GM12801 (cell line): Measurements from ENCODE around the gene RAI14.

Experiments used
- CTCF ChIP-seq: IDR thresholded peaks from one replicate; pipeline ENCODE4 v1.5.1; 2011; ENCODE audit warnings: control low read depth; ENCODE audit not compliant: insufficient read length; ENCODE audit errors: extremely low read depth

Gene RAI14

GRCh38 chr5:34716986-34717385 lies 60.9 kb downstream of the RAI14 start:
- no peak for TF ChIP-seq CTCF

GRCh38 chr5:34717426-34718327 lies 61.5 kb downstream of the RAI14 start:
- no peak for TF ChIP-seq CTCF

GRCh38 chr5:34718516-34718915 lies 62.4 kb downstream of the RAI14 start:
- TF ChIP-seq CTCF, result no peak

- TF ChIP-seq CTCF, result no peak
Observed at GRCh38 chr5:34719029-34719428, 62.9 kb downstream of the RAI14 start.

GRCh38 chr5:34721327-34721726 lies 65.2 kb downstream of the RAI14 start:
- TF ChIP-seq CTCF, result no peak

GRCh38 chr5:34722183-34722582 lies 66.1 kb downstream of the RAI14 start:
- no peak for TF ChIP-seq CTCF

GRCh38 chr5:34724741-34725140 lies 68.6 kb downstream of the RAI14 start:
- no peak for TF ChIP-seq CTCF

GRCh38 chr5:34728236-34728635 lies 72.1 kb downstream of the RAI14 start:
- no peak for TF ChIP-seq CTCF
